Smooth muscle cell of the brain vasculature (primary cell): ENCODE results near the gene ARAF.

ENCODE experiments used
- DNase-seq: peaks from one replicate; pipeline ENCODE4 v3.0.0-alpha.2; 2012; ENCODE audit warnings: low read depth, low spot score

ARAF gene

GRCh38 chrX:47564438-47565085, 3.6 kb downstream of the ARAF start:
- DNase-seq, result no peak

GRCh38 chrX:47566841-47567240, 5.8 kb downstream of the ARAF start:
- no peak for DNase-seq

GRCh38 chrX:47568656-47569295, 7.8 kb downstream of the ARAF start:
- DNase-seq, result no peak

GRCh38 chrX:47570794-47571193, 9.8 kb downstream of the ARAF start:
- DNase-seq, result no peak

- DNase-seq, result no peak
These were observed 10.2 kb downstream of the ARAF start for GRCh38 chrX:47571215-47571614.

- no peak for DNase-seq
These were observed 10.9 kb downstream of the ARAF start for GRCh38 chrX:47571896-47572295.

- DNase-seq, result no peak
These were observed 11.9 kb downstream of the ARAF start for GRCh38 chrX:47572773-47573340.

GRCh38 chrX:47573341-47574075, 12.5 kb downstream of the ARAF start:
- DNase-seq, result no peak

- DNase-seq, result no peak
These were observed 13.1 kb downstream of the ARAF start for GRCh38 chrX:47574076-47574546.

- no peak for DNase-seq
These were observed 13.7 kb downstream of the ARAF start for GRCh38 chrX:47574547-47575301.

GRCh38 chrX:47576021-47576898, 15.3 kb downstream of the ARAF start:
- DNase-seq, result no peak

GRCh38 chrX:47577424-47577823, 16.4 kb downstream of the ARAF start:
- no peak for DNase-seq

- DNase-seq, result no peak
These were observed 16.9 kb downstream of the ARAF start for GRCh38 chrX:47577901-47578300.

GRCh38 chrX:47578692-47579091, 17.7 kb downstream of the ARAF start:
- DNase-seq, result no peak

- DNase-seq, result no peak
These were observed 18.5 kb downstream of the ARAF start for GRCh38 chrX:47579537-47579936.

- DNase-seq, result peak; percentile 70
These were observed 21.0 kb downstream of the ARAF start, which contains the start of gene TIMP1 for GRCh38 chrX:47581731-47582647. Gene TIMP1 (plus strand): TSS chrX:47582436. CDS start chrX:47583416, 980 bp downstream.

- no peak for DNase-seq
These were observed 22.3 kb downstream of the ARAF start for GRCh38 chrX:47583240-47583861.

- DNase-seq, result no peak
These were observed 23.7 kb downstream of the ARAF start for GRCh38 chrX:47584714-47585113.

- DNase-seq, result no peak
These were observed 24.3 kb downstream of the ARAF start for GRCh38 chrX:47585273-47585672.
